GM20000 (cell line): ENCODE results near the gene POP7.

Experiments used
- DNase-seq: peaks from one replicate; pipeline ENCODE4 v3.0.0; 2012; ENCODE audit warnings: low spot score
- TF ChIP-seq, protein P1 (sequence below): IDR thresholded peaks from 2 replicates; pipeline ENCODE4 v1.5.1; 2012; ENCODE audit warnings: mild to moderate bottlenecking, control low read depth; ENCODE audit errors: extremely low read depth, missing control alignments

POP7 gene

DNA sequence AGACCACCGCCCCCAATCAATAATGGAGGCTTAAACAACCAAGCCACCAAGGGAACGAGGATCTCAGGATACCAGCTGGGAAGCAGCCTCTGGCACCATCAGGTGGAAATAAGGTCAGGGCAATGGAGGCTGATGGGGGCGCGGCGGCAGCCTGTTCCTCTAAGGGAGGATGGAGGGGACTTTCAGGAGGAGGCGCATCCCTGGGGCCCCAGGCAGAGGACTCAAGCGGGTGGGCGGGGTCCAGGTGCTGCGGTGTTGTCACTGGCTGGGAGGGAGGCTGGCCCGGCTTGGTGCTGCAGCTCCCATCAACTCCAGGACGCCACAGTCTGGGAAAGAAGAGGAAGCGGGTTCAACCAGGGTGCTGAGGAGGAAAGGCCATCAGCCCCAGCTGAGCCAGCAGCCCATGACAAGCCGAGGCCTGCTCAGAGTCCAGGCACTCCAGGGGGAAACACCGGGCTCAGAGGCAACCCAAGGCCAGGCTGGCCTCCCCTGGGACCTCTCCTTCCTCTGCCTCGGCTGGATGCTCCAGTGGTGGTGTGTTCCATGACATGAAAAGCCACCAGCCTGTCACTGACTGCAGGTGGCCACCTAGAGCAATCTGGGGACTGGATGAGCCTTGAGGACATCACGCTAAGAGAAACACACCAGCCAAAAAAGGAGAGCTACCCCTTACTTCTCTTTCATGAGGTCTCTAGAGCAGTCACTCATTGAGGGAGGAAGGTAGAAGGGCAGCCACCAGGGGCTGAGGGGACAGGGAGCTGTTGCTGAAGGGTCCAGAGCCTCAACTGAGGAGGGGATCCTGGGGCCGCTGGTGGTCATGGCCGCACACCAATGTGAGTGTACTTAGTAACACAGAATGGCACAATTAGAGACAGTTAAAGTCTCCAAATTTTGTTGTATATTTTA is 16.4 kb upstream of the POP7 start:
- DNase-seq = peak; percentile 32
- TF ChIP-seq, protein P1, sequence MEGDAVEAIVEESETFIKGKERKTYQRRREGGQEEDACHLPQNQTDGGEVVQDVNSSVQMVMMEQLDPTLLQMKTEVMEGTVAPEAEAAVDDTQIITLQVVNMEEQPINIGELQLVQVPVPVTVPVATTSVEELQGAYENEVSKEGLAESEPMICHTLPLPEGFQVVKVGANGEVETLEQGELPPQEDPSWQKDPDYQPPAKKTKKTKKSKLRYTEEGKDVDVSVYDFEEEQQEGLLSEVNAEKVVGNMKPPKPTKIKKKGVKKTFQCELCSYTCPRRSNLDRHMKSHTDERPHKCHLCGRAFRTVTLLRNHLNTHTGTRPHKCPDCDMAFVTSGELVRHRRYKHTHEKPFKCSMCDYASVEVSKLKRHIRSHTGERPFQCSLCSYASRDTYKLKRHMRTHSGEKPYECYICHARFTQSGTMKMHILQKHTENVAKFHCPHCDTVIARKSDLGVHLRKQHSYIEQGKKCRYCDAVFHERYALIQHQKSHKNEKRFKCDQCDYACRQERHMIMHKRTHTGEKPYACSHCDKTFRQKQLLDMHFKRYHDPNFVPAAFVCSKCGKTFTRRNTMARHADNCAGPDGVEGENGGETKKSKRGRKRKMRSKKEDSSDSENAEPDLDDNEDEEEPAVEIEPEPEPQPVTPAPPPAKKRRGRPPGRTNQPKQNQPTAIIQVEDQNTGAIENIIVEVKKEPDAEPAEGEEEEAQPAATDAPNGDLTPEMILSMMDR = no peak

DNA sequence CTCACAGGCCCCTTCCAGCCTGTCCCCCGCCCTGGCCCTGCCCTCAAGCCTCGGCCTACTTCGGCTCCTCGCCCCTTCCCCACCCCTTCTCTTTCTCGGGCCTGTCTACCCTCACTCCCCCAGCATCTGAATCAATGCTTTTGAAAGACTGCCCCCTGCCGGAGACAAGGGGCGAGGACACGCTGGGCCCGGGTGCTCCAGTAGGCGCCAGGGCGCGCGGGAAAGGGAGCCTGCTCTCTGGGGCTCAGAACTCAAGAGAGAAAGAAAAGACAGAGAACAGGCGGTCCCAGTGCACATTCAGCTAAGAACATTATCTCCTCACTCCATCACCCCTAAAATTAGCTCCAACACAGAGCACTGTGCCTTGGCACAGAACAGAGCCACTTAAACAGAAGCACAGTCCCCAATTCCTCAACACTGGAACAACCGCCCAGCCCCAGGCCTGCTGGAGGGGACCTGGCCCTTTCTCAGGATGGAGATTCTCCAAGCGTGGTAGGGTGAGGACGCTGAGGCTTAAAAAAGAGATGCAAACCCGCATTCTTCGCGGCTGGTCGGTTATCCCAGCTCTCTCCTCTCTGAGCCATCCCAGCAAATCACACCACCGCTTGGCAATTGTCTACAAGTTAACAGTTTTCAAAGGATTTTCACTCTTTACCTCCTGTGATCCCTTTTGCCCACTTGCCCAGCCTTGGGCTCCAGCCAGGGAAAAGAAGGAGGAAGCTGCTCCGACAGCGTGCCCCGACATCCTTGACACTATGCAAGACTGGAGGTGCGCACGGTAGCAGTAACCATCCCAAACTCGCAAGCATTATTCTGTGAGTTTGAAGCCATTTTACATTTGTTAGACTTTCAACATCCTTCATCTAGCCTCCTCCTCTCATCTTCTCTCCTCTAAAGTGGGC is 14.0 kb upstream of the POP7 start:
- TF ChIP-seq, protein P1 = peak; percentile 96
- peak; percentile 91 for DNase-seq

DNA sequence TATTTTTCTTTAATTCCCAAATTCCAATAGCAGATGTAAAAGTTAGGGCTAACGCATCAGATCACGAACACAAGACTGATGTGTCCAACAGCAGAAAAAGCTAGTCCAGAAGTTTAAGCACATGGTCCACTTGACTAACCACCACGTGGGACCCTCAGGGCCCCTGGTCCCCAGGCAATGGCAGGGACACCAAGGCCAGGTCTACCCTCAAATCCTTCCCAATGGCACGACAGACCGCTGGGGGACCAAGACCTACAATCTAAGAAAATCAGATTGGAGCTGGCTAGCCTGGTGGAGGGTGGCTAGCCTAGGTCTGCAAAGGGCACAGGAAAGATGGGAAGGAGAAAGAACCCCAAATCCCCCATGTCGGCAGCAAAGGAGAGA is 13.4 kb upstream of the POP7 start:
- DNase-seq = no peak
- TF ChIP-seq, protein P1 = no peak

DNA sequence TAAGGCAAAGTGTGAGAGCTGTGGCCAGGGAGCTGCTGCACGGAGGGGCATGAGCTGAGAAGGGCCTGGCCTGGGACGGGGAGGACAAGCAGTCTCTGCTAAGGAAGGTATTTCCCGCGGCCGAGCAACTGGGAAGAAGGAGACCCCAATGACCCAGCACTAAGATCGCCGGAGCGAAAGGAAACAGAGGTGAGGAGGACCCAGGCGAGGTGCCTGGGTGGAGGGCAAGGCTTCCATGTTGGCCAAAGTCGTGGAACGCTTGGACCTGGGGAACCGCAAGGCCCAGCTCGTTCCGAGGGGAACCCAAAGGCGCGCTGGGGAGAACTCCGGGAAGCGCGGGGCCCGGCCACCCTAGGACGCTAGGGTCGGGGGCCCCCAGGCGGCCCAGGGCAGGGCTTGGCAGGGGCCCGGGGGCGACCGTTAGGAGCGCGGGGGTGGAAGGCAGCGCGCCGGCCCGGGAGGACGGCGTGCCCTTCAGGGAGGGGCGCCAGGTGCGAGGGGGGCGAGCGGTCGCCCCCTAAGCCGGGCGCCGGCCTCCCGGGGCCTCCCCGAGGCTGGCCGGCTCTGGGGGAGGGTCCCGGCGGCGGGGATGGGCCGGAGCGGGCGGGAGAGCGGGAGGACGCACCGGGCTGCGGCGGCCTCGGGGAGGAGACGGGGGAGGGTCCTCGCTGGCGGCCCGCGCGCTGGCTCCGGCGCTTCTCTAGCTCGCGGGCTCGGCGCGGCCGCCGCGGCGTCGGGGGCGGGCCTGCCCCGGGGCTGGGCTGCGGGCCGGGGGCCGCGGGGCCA is 12.4 kb upstream of the POP7 start:
- peak; percentile 30 for DNase-seq
- TF ChIP-seq, protein P1 = no peak

DNA sequence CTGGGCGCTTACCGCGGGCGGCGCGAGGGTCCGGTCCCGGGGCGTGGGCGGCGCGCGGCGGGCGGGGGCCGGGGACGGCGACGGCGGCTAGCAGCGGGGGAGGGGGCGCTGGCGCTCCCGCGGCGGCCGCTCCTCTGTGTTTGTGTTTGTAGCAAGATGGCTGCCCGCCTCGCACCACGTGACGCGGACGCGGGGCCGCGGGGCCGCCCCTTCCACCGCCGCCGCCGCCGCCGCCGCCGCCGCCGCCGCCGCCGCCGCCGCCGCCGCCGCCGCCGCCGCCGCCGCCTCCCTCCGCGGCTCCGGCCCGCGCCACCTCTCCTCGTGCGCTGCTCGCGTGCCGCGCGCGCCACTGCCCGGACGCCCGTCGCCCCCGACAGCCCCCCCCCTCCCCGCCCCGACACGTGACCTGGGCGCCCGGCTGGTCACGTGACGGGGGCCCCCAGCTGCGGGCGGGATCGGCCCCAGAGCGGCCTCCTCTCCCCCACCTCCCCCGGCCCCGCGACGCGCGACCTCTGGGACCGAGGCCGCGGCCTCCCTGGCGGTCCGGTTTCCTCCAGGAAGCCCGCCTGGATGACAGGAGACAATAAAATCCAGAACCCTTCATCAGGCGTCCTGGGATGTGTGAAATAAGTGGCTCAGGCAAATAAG is 11.7 kb upstream of the POP7 start, which contains the start of gene GIGYF1:
TSS of gene GIGYF1 (minus strand) at position 153 of the 648 bp plus-strand sequence. CDS start 6,012 bp downstream, outside the sequence.
- DNase-seq = peak; percentile 93
- TF ChIP-seq, protein P1 = no peak

DNA sequence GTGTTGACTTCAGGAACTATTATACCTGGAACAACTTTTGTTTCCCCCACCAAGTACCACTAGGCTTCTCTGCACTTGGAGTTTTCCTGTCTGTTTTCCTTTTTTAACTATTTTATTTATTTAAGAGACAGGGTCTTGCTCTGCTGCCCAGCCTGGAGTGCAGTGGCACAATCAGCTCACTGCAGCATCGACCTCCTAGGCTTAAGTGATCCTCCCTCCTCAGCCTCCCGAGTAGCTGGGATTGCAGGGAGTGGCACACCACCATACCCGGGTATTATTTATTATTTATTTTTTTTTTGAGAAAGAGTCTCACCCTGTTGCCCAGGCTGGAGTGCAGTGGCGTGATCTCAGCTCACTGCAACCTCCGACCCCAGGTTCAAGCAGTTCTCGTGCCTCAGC is 9.8 kb upstream of the POP7 start:
- TF ChIP-seq, protein P1 = no peak
- DNase-seq = no peak
